Measurements from ENCODE around the gene DICER1.

GRCh38 chr14:95130549-95130948 lies 26.8 kb downstream of the DICER1 start:
- TF ChIP-seq POLR2A (IDR thresholded peaks at IDR 0.05; ENCODE audit: low read depth, low read length) = no peak
- no peak for TF ChIP-seq POU2F2 (IDR thresholded peaks at IDR 0.05; ENCODE audit: low read depth, low read length)
- no peak for TF ChIP-seq POLR2AphosphoS5 (IDR thresholded peaks at IDR 0.05; ENCODE audit: low read depth, low read length)

Data from GM12891 (cell line).